ENCODE results near the gene PRKCE.

DNA sequence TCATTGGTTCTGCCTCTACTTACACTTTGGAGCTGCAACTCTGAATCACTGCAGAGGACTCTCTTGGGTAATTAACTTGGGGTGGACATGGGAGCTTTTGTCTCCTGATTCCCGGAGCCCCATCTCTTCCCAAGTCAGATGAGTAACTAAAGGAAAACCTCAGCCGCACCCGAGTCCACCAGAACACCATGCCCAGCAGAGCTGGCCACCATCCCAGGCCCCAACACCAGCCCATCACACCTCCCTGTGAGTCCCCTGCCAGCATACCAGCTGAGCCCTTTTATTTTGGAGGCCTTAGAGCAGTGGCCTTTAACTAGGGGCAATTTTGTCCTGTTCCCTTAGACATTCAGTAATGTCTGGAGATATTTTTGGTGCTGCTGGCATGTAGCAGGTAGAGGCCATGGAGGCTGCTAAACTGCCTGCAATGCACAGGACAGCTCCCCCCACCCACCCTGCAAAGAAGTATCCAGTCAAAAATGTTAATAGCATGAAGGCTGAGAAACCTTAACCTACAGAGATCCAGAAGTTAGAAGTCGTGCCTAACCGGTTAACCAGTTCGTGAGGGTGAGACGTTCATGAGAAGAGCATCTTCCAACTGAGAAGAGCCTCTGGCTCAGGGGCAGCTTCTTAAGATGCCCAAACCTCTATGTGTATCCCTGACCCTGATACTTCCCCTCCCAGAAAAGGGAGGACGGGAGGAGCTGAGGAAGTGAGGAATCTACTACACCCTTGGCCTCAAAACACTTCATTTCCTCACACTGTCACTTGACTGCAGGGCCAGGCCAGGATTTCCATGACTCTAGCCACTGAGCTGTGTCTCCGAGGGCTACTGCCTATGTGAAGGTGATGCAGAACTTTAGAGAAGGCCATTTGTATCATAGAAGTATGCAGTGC is 505.8 kb downstream of the PRKCE start:
- TF ChIP-seq, protein P1, sequence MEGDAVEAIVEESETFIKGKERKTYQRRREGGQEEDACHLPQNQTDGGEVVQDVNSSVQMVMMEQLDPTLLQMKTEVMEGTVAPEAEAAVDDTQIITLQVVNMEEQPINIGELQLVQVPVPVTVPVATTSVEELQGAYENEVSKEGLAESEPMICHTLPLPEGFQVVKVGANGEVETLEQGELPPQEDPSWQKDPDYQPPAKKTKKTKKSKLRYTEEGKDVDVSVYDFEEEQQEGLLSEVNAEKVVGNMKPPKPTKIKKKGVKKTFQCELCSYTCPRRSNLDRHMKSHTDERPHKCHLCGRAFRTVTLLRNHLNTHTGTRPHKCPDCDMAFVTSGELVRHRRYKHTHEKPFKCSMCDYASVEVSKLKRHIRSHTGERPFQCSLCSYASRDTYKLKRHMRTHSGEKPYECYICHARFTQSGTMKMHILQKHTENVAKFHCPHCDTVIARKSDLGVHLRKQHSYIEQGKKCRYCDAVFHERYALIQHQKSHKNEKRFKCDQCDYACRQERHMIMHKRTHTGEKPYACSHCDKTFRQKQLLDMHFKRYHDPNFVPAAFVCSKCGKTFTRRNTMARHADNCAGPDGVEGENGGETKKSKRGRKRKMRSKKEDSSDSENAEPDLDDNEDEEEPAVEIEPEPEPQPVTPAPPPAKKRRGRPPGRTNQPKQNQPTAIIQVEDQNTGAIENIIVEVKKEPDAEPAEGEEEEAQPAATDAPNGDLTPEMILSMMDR (conservative IDR thresholded peaks at IDR 0.05; ENCODE audit: low read depth in 2 of 2) = no peak
- TF ChIP-seq POLR2AphosphoS5 (IDR thresholded peaks at IDR 0.05; ENCODE audit: low read depth) (no peak), EZH2phosphoT487 (IDR thresholded peaks at IDR 0.05; ENCODE audit: unreplicated experiment) (no peak)
